Neural cell (in vitro differentiated cells): ENCODE data around the gene CNTNAP2. TPM values are rescaled to one million over a fixed set of nuclear protein-coding genes. Genes with fewer than 3 reads are reported as not detected.
A peak's percentile ranks its signal among the peaks of the same experiment; 100 is the strongest.

Source experiments
- H2AFZ ChIP-seq: fragments of 200-600, 300-800 bp; sonication (generic), shearing (Covaris generic); 2 replicates; pipeline ENCODE4 v1.6.0; 2014; ENCODE audit warnings: low read depth, mild to moderate bottlenecking, antibody characterized with exemption, low read length, moderate library complexity
- H3F3A ChIP-seq: fragments of 200-600 bp; shearing (Covaris generic); 2 replicates; pipeline ENCODE4 v1.6.1; 2016; ENCODE audit warnings: mild to moderate bottlenecking, moderate library complexity, mixed read lengths, antibody characterized with exemption, low read length; ENCODE audit not compliant: insufficient read depth, poor library complexity, severe bottlenecking
- H3K27ac ChIP-seq: fragments of 200-600, 300-800 bp; sonication (generic), shearing (Covaris generic); 2 replicates; pipeline ENCODE4 v1.5.1; 2014; ENCODE audit warnings: mild to moderate bottlenecking, low read length, moderate library complexity
- H3K27me3 ChIP-seq: fragments of 300-800, 200-600 bp; sonication (generic), shearing (Covaris generic); 2 replicates; pipeline ENCODE4 v1.6.0; 2014; ENCODE audit warnings: mild to moderate bottlenecking, low read depth, low read length, moderate library complexity; ENCODE audit not compliant: insufficient read depth
- H3K36me3 ChIP-seq: fragments of 300-800, 200-600 bp; sonication (generic), shearing (Covaris generic); 2 replicates; pipeline ENCODE4 v1.5.1; 2014; ENCODE audit warnings: mild to moderate bottlenecking, antibody characterized with exemption, low read length, moderate library complexity; ENCODE audit not compliant: insufficient read depth
- H3K4me2 ChIP-seq: fragments of 300-800, 200-600 bp; sonication (generic), shearing (Covaris generic); 2 replicates; pipeline ENCODE4 v1.6.0; 2014; ENCODE audit warnings: mild to moderate bottlenecking, low read length
- H3K4me3 ChIP-seq: fragments of 300-800, 200-600 bp; sonication (generic), shearing (Covaris generic); 2 replicates; pipeline ENCODE4 v1.5.1; 2014; ENCODE audit warnings: mild to moderate bottlenecking, low read length, moderate library complexity
- H3K79me2 ChIP-seq: fragments of 200-600 bp; shearing (Covaris generic); replicated peaks from 2 replicates; pipeline ENCODE4 v1.6.0; 2014; ENCODE audit warnings: mild to moderate bottlenecking, low read length, moderate library complexity; ENCODE audit not compliant: insufficient read depth
- H3K9ac ChIP-seq: fragments of 300-800, 200-600 bp; sonication (generic), shearing (Covaris generic); 2 replicates; pipeline ENCODE4 v1.6.1; 2016; ENCODE audit warnings: mild to moderate bottlenecking, low read length, mixed read lengths
- H3K9me2 ChIP-seq: fragments of 200-600 bp; shearing (Covaris generic); 2 replicates; pipeline ENCODE4 v1.6.1; 2016; ENCODE audit warnings: mild to moderate bottlenecking, low read length, mixed read lengths; ENCODE audit not compliant: insufficient read depth
- H3K9me3 ChIP-seq: fragments of 200-600, 300-800 bp; sonication (generic), shearing (Covaris generic); 2 replicates; pipeline ENCODE4 v1.6.1; 2016; ENCODE audit warnings: mild to moderate bottlenecking, mixed run types, low read length, moderate library complexity, mixed read lengths
- H4K20me1 ChIP-seq: fragments of 200-600 bp; shearing (Covaris generic); 2 replicates; pipeline ENCODE4 v1.6.1; 2016; ENCODE audit warnings: mild to moderate bottlenecking, mixed run types; ENCODE audit not compliant: insufficient read depth
- CTCF ChIP-seq: fragments of 450-650 bp; IDR thresholded peaks from 2 replicates; pipeline ENCODE4 v1.5.1; 2014; ENCODE audit warnings: antibody characterized with exemption, mild to moderate bottlenecking, moderate library complexity; ENCODE audit not compliant: poor library complexity, severe bottlenecking
- EP300 ChIP-seq: fragments of 450-650 bp; conservative IDR thresholded peaks from 2 replicates; pipeline ENCODE4 v1.6.1; 2014; ENCODE audit warnings: antibody characterized with exemption, mild to moderate bottlenecking, moderate library complexity; ENCODE audit not compliant: poor library complexity, severe bottlenecking
- MXI1 ChIP-seq: fragments of 450-650 bp; conservative IDR thresholded peaks from 2 replicates; pipeline ENCODE4 v1.6.1; 2014; ENCODE audit warnings: antibody characterized with exemption, mild to moderate bottlenecking; ENCODE audit not compliant: poor library complexity, severe bottlenecking
- POLR2AphosphoS5 ChIP-seq: IDR thresholded peaks from 2 replicates; pipeline ENCODE4 v1.6.1; 2012
- RAD21 ChIP-seq: fragments of 450-650 bp; conservative IDR thresholded peaks from 2 replicates; pipeline ENCODE4 v1.6.1; 2014; ENCODE audit warnings: antibody characterized with exemption, mild to moderate bottlenecking, moderate library complexity
- REST ChIP-seq: IDR thresholded peaks from 2 replicates; pipeline ENCODE4 v1.6.1; 2012; ENCODE audit warnings: borderline replicate concordance
- SMC3 ChIP-seq: fragments of 450-650 bp; conservative IDR thresholded peaks from 2 replicates; pipeline ENCODE4 v1.6.1; 2014; ENCODE audit warnings: antibody characterized with exemption, mild to moderate bottlenecking, moderate library complexity; ENCODE audit not compliant: poor library complexity
- TAF1 ChIP-seq: IDR thresholded peaks from 2 replicates; pipeline ENCODE4 v1.6.1; 2012; ENCODE audit warnings: low read depth
- polyA plus RNA-seq: library from polyadenylated mRNA; depleted of rRNA; stranded (reverse); fragments of >200 nt; gene quantifications from 2 replicates; pipeline ENCODE4 v1.2.3, GENCODE V29; 2014

CNTNAP2 gene
- polyA plus RNA-seq, 1 donor from 2014 or later = 276 TPM

- H3K27me3 ChIP-seq = no peaks in the 10 kb centered on the region
- H2AFZ ChIP-seq = no peak overlapping the region
- peaks cover 6% of the 10 kb centered on the region for H3F3A ChIP-seq
- no peaks in the 10 kb centered on the region for H4K20me1 ChIP-seq
- H3K9me3 ChIP-seq = no peaks in the 10 kb centered on the region
- no peak overlapping the region for H3K4me2 ChIP-seq
- H3K4me3 ChIP-seq = no peak overlapping the region
- TF ChIP-seq SMC3 = peak; percentile 54
- TF ChIP-seq CTCF = peak; percentile 57
- peak; percentile 62 for TF ChIP-seq RAD21
- TF ChIP-seq REST = no peak
- TF ChIP-seq TAF1 = no peak
- no peaks in the 10 kb centered on the region for H3K36me3 ChIP-seq
- H3K79me2 ChIP-seq = no peaks in the 10 kb centered on the region
- H3K9ac ChIP-seq = no peak overlapping the region
- no peak overlapping the region for H3K27ac ChIP-seq
- no peaks in the 10 kb centered on the region for H3K9me2 ChIP-seq
These were observed 2169.5 kb downstream of the CNTNAP2 start for GRCh38 chr7:148286150-148286549.

GRCh38 chr7:148287538-148287937 lies 2170.9 kb downstream of the CNTNAP2 start:
- Histone ChIP-seq H3K4me3 (no peak overlapping the region), H4K20me1 (no peaks in the 10 kb centered on the region), H3K4me2 (no peak overlapping the region), H3K9me3 (no peaks in the 10 kb centered on the region), H3K9ac (no peak overlapping the region), H3K9me2 (no peaks in the 10 kb centered on the region), H3K36me3 (no peaks in the 10 kb centered on the region), H3F3A (peaks cover 6% of the 10 kb centered on the region), H2AFZ (no peak overlapping the region), H3K27me3 (no peaks in the 10 kb centered on the region), H3K79me2 (no peaks in the 10 kb centered on the region), H3K27ac (no peak overlapping the region)
- TF ChIP-seq POLR2AphosphoS5 = no peak
- no peak for TF ChIP-seq REST
- TF ChIP-seq MXI1 = no peak
- no peak for TF ChIP-seq EP300
